ENCODE results near the gene MT1A.

- TF ChIP-seq CTCF (IDR thresholded peaks at IDR 0.05): no peak
- TF ChIP-seq POLR2A (IDR thresholded peaks at IDR 0.05): peak; percentile 11
Observed at GRCh38 chr16:56609463-56609921, 29.0 kb upstream of the MT1A start.

Data from breast epithelium (tissue), 3 donors.